T-cell (primary cell): ENCODE measurements around the gene ALG11. TPM values are rescaled to one million over a fixed set of nuclear protein-coding genes. Genes with fewer than 3 reads are reported as not detected.
"Not testable (repeated sequence)": the region's sequence is repeated elsewhere in the genome, so short reads cannot be mapped to it uniquely, and the experiment has no call there.

ENCODE experiments used
- ATAC-seq, 4 experiments: fragments of 200-7000 bp in 3 of 4; fragments of 150-1000 bp in 1 of 4; cut with Tn5 transposase; replicated peaks in 1 of 4; 1 replicate in 3 of 4; 2 replicates in 1 of 4; pipeline ENCODE4 v1.10.0; 2021; ENCODE audit warnings: moderate library complexity in 3 of 4, mild to moderate bottlenecking in 2 of 4, moderate number of reproducible peaks in 1 of 4
- CTCF ChIA-PET, 2 donors: fragments of 300-600 bp; sonication (Branson Sonifier 250); formaldehyde crosslinking; loops; one replicate each; lab custom pipeline; 2022; ENCODE audit warnings: antibody characterized with exemption in 2 of 2; lab: Charles Lee
- POLR2A ChIA-PET, 2 donors: fragments of 300-600 bp; sonication (Branson Sonifier 250); formaldehyde crosslinking; loops; one replicate each; lab custom pipeline; 2022; ENCODE audit warnings: antibody characterized with exemption in 2 of 2; lab: Charles Lee
- DNase-seq, 35 experiments: peaks; one replicate each; pipeline versions ENCODE4 v3.0.0 to v3.0.0-alpha.2; 2013 to 2023
- H3K27ac ChIP-seq: one replicate; pipeline ENCODE4 v1.5.1; 2013; ENCODE audit warnings: low read length
- H3K27me3 ChIP-seq, 2 experiments: replicated peaks in 1 of 2; 1 replicate in 1 of 2; 2 replicates in 1 of 2; pipeline versions ENCODE4 v1.6.1 to v1.7.0; 2013; ENCODE audit warnings: low read length in 1 of 2, mixed read lengths in 1 of 2; ENCODE audit not compliant: control insufficient read depth in 2 of 2, insufficient read depth in 2 of 2; ENCODE audit errors: extremely low read depth in 1 of 2
- H3K36me3 ChIP-seq, 2 donors: 1 replicate in 1 of 2; 2 replicates in 1 of 2; pipeline versions ENCODE4 v1.6.1 to v1.7.0; 2013; ENCODE audit warnings: low read length in 1 of 2; ENCODE audit not compliant: control insufficient read depth in 2 of 2, insufficient read depth in 1 of 2; ENCODE audit errors: extremely low read depth in 1 of 2
- H3K4me1 ChIP-seq, 2 experiments: 1 replicate in 1 of 2; 2 replicates in 1 of 2; pipeline versions ENCODE4 v1.6.1 to v1.7.0; 2013; ENCODE audit warnings: low read length in 2 of 2, mixed read lengths in 1 of 2; ENCODE audit not compliant: insufficient read depth in 2 of 2, control insufficient read depth in 1 of 2; ENCODE audit errors: extremely low read depth in 1 of 2
- H3K4me3 ChIP-seq, 2 donors: 1 replicate in 1 of 2; 2 replicates in 1 of 2; pipeline versions ENCODE4 v1.5.1 to v1.7.0; 2013; ENCODE audit warnings: mild to moderate bottlenecking in 2 of 2, low read length in 1 of 2, moderate library complexity in 1 of 2; ENCODE audit not compliant: control insufficient read depth in 1 of 2; ENCODE audit errors: extremely low read depth in 1 of 2
- H3K9me3 ChIP-seq: 2 replicates; pipeline ENCODE4 v1.7.0; 2013
- H3K27ac Mint-ChIP-seq, 2 donors: one replicate each; pipeline ENCODE4 v1.8.0; 2020 to 2021; ENCODE audit warnings: mild to moderate bottlenecking in 2 of 2, mixed read lengths in 2 of 2
- H3K27me3 Mint-ChIP-seq, 2 donors: one replicate each; pipeline ENCODE4 v1.8.0; 2021 to 2022; ENCODE audit warnings: mixed read lengths in 2 of 2
- H3K36me3 Mint-ChIP-seq: one replicate; pipeline ENCODE4 v1.8.0; 2021; ENCODE audit warnings: mixed read lengths
- H3K4me1 Mint-ChIP-seq, 3 donors: one replicate each; pipeline ENCODE4 v1.8.0; 2020 to 2022; ENCODE audit warnings: mixed read lengths in 3 of 3, mild to moderate bottlenecking in 1 of 3
- H3K4me3 Mint-ChIP-seq, 3 donors: one replicate each; pipeline ENCODE4 v1.8.0; 2020 to 2022; ENCODE audit warnings: mild to moderate bottlenecking in 3 of 3, mixed read lengths in 3 of 3, moderate library complexity in 3 of 3
- H3K9me3 Mint-ChIP-seq, 3 donors: one replicate each; pipeline ENCODE4 v1.8.0; 2020 to 2022; ENCODE audit warnings: mixed read lengths in 3 of 3
- WGBS: methylation state at CpG from one replicate; pipeline ENCODE4 v1.1.5; 2013; ENCODE audit warnings: missing lambda C conversion rate; ENCODE audit not compliant: insufficient coverage; 5-methylcytosine and 5-hydroxymethylcytosine counted together
- total RNA-seq, 35 experiments: library from RNA in 6 of 35; stranded (reverse) in 6 of 35; fragments of 120-200 nt in 1 of 35; gene quantifications; one replicate each; pipeline versions ENCODE4 v1.2.1 to v1.2.4 and lab custom pipeline; 2013 to 2026

Gene ALG11
- total RNA-seq, 5 donors from 2014 or later (not counting 1 experiment from before 2014, with no cell fraction given): 19.2 to 36.5 (median 32.4) TPM

- no peak for ATAC-seq
- ChIA-PET CTCF (no interaction called here), POLR2A (interaction anchor here in 1 of 2 donors (0.6 kb wide), 1 partner anchor 223 kb away, joined by 6 read pairs; no protein-coding TSS in a partner anchor)
- Histone ChIP-seq H3K4me1 (no peaks in the 10 kb centered on the region), H3K36me3 (no peaks in the 10 kb centered on the region), H3K4me3 (no peak overlapping the region), H3K27ac (no peak overlapping the region), H3K27me3 (peaks cover 0 to 8% of the 10 kb centered on the region in 2 experiments), H3K9me3 (no peaks in the 10 kb centered on the region)
- peaks cover 0 to 16% of the 10 kb centered on the region in 2 donors for H3K27me3 Mint-ChIP-seq
- H3K9me3 Mint-ChIP-seq: peaks cover 0 to 5% (median 4%) of the 10 kb centered on the region in 3 donors
- DNase-seq: no peak
- WGBS: 100% methylated on average over 3 of the region's 4 CpGs
- H3K27ac Mint-ChIP-seq: no peak overlapping the region
- H3K4me3 Mint-ChIP-seq: no peak overlapping the region
- no peaks in the 10 kb centered on the region for H3K4me1 Mint-ChIP-seq
- no peaks in the 10 kb centered on the region for H3K36me3 Mint-ChIP-seq
These were observed 30.8 kb upstream of the ALG11 start for GRCh38 chr13:51981355-51981754.

DNA sequence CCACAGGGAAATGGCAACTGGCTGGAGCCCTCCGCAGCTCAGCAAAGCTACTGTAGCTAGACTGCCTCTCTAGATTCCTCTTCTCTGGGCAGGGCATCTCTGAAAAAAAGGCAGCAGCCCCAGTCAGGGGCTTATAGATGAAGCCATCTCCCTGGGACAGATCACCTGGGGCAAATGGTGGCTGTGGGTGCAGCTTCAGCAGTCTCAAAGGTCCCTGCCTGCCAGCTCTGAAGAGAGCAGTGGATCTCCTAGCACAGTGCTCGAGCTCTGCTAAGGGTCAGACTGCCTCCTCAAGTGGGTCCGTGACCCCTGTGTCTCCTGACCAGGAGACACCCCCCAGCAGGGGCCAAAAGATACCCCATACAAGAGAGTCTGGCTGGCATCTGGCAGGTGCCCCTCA lies 28.9 kb upstream of the ALG11 start:
- H3K36me3 ChIP-seq, H3K27ac Mint-ChIP-seq, H3K4me3 Mint-ChIP-seq, DNase-seq, CTCF ChIA-PET, H3K4me1 Mint-ChIP-seq, POLR2A ChIA-PET, H3K27me3 ChIP-seq, ATAC-seq, H3K9me3 ChIP-seq, H3K4me3 ChIP-seq, H3K36me3 Mint-ChIP-seq, H3K27ac ChIP-seq, H3K4me1 ChIP-seq: not testable (repeated sequence)
- 87% methylated on average over 3 of the region's 3 CpGs for WGBS
- Mint-ChIP-seq H3K9me3 (peaks cover 2 to 12% (median 4%) of the 10 kb centered on the region in 3 donors), H3K27me3 (peaks cover 4 to 17% of the 10 kb centered on the region in 2 donors)

GRCh38 chr13:51984904-51985303 lies 27.3 kb upstream of the ALG11 start:
- H3K4me1 Mint-ChIP-seq, POLR2A ChIA-PET, H3K36me3 Mint-ChIP-seq, ATAC-seq, H3K36me3 ChIP-seq, H3K27ac ChIP-seq, DNase-seq, CTCF ChIA-PET, H3K4me1 ChIP-seq, H3K4me3 ChIP-seq, H3K4me3 Mint-ChIP-seq, H3K27me3 ChIP-seq, H3K27ac Mint-ChIP-seq, H3K9me3 ChIP-seq: not testable (repeated sequence)
- 100% methylated on average over 1 of the region's 4 CpGs for WGBS
- Mint-ChIP-seq H3K27me3 (peaks cover 4 to 17% of the 10 kb centered on the region in 2 donors), H3K9me3 (peaks cover 2 to 12% (median 4%) of the 10 kb centered on the region in 3 donors)

- Mint-ChIP-seq H3K36me3 (no peaks in the 10 kb centered on the region), H3K27me3 (peaks cover 4 to 8% of the 10 kb centered on the region in 2 donors), H3K4me1 (no peaks in the 10 kb centered on the region), H3K9me3 (peaks cover 2 to 10% (median 2%) of the 10 kb centered on the region in 3 donors), H3K4me3 (no peak overlapping the region), H3K27ac (no peak overlapping the region)
- ChIA-PET POLR2A (no interaction called here), CTCF (interaction anchor here in 1 of 2 donors (0.6 kb wide), 2 partner anchors 42 to 775 kb away, joined by 3 to 4 read pairs; no protein-coding TSS in a partner anchor)
- no peaks in the 10 kb centered on the region for H3K36me3 ChIP-seq
- H3K27ac ChIP-seq: no peak overlapping the region
- H3K9me3 ChIP-seq: no peaks in the 10 kb centered on the region
- WGBS: no CpG with 5 or more reads among the region's 3 CpGs
- no peak for ATAC-seq
- peaks cover 0 to 5% of the 10 kb centered on the region in 2 experiments for H3K27me3 ChIP-seq
- H3K4me3 ChIP-seq: no peak overlapping the region
- H3K4me1 ChIP-seq: no peaks in the 10 kb centered on the region
- DNase-seq: no peak
These were observed 23.1 kb upstream of the ALG11 start for GRCh38 chr13:51988988-51989618.

GRCh38 chr13:51993713-51994112 lies 18.5 kb upstream of the ALG11 start:
- Mint-ChIP-seq H3K27me3 (peaks cover 7 to 9% of the 10 kb centered on the region in 2 donors), H3K9me3 (no peaks in the 10 kb centered on the region), H3K27ac (no peak overlapping the region), H3K4me1 (peaks cover 0 to 6% (median 0%) of the 10 kb centered on the region in 3 donors), H3K4me3 (no peak overlapping the region), H3K36me3 (no peaks in the 10 kb centered on the region)
- H3K4me1 ChIP-seq: no peaks in the 10 kb centered on the region
- DNase-seq: no peak
- ATAC-seq: no peak
- ChIA-PET POLR2A (no interaction called here), CTCF (no interaction called here)
- no peak overlapping the region for H3K4me3 ChIP-seq
- WGBS: no CpG with 5 or more reads among the region's 2 CpGs
- no peaks in the 10 kb centered on the region for H3K9me3 ChIP-seq
- no peaks in the 10 kb centered on the region for H3K36me3 ChIP-seq
- H3K27me3 ChIP-seq: peaks cover 0 to 17% of the 10 kb centered on the region in 2 experiments
- no peak overlapping the region for H3K27ac ChIP-seq

- no peak for ATAC-seq
- CTCF ChIA-PET: no interaction called here
These were observed 16.3 kb upstream of the ALG11 start for GRCh38 chr13:51995677-51996551.

More at GRCh38 chr13:51995677-51996551, 16.3 kb upstream of the ALG11 start:
- H3K27me3 ChIP-seq: peaks cover 0 to 23% of the 10 kb centered on the region in 2 experiments
- H3K36me3 ChIP-seq: no peaks in the 10 kb centered on the region
- H3K4me3 ChIP-seq: no peak overlapping the region
- POLR2A ChIA-PET: no interaction called here
- no peaks in the 10 kb centered on the region for H3K9me3 Mint-ChIP-seq
- peaks cover 12 to 20% of the 10 kb centered on the region in 2 donors for H3K27me3 Mint-ChIP-seq
- DNase-seq: no peak
- 58% methylated on average over 5 of the region's 9 CpGs for WGBS
- H3K27ac Mint-ChIP-seq: no peak overlapping the region
- H3K36me3 Mint-ChIP-seq: no peaks in the 10 kb centered on the region
- peaks cover 0 to 6% (median 0%) of the 10 kb centered on the region in 3 donors for H3K4me1 Mint-ChIP-seq
- no peaks in the 10 kb centered on the region for H3K9me3 ChIP-seq
- no peak overlapping the region for H3K4me3 Mint-ChIP-seq
- H3K4me1 ChIP-seq: no peaks in the 10 kb centered on the region
- H3K27ac ChIP-seq: no peak overlapping the region
